Cerebellar nuclear complex (tissue), 1 donor: ENCODE results near the gene MACROD1.
"Not testable (repeated sequence)": the region's sequence is repeated elsewhere in the genome, so short reads cannot be mapped to it uniquely, and the experiment has no call there.

Experiments
- DNase-seq, 2 experiments: peaks; one replicate each; lab custom pipeline; 2025; lab: John Stamatoyannopoulos, UW

MACROD1 gene

GRCh38 chr11:64056861-64057260, 109.1 kb downstream of the MACROD1 start:
- DNase-seq = no peak

- DNase-seq = peak in 1 of 2 experiments; percentile 75
Measured at GRCh38 chr11:64056213-64056785, 109.6 kb downstream of the MACROD1 start.

- no peak for DNase-seq
Measured at GRCh38 chr11:64055077-64055476, 110.8 kb downstream of the MACROD1 start.

- no peak for DNase-seq
Measured at GRCh38 chr11:64053699-64054098, 112.2 kb downstream of the MACROD1 start.

- no peak for DNase-seq
Measured at GRCh38 chr11:64052938-64053622, 112.8 kb downstream of the MACROD1 start.

GRCh38 chr11:64052436-64052835, 113.5 kb downstream of the MACROD1 start:
- DNase-seq = no peak

- DNase-seq = no peak
Measured at GRCh38 chr11:64051297-64051696, 114.6 kb downstream of the MACROD1 start.

GRCh38 chr11:64049509-64049908, 116.4 kb downstream of the MACROD1 start:
- no peak for DNase-seq

GRCh38 chr11:64048042-64048854, 117.7 kb downstream of the MACROD1 start:
- DNase-seq = no peak

GRCh38 chr11:64047373-64047772, 118.5 kb downstream of the MACROD1 start:
- not testable (repeated sequence) for DNase-seq

GRCh38 chr11:64045700-64046099, 120.2 kb downstream of the MACROD1 start:
- no peak for DNase-seq

GRCh38 chr11:64044730-64045393, 121.1 kb downstream of the MACROD1 start:
- DNase-seq = no peak

- DNase-seq = no peak
Measured at GRCh38 chr11:64043545-64043944, 122.4 kb downstream of the MACROD1 start.

GRCh38 chr11:64042301-64042700, 123.6 kb downstream of the MACROD1 start:
- DNase-seq = no peak

GRCh38 chr11:64041846-64042245, 124.1 kb downstream of the MACROD1 start:
- DNase-seq = no peak

GRCh38 chr11:64040684-64041322, 125.1 kb downstream of the MACROD1 start:
- no peak for DNase-seq

GRCh38 chr11:64039012-64039665, 126.8 kb downstream of the MACROD1 start:
- DNase-seq = no peak

GRCh38 chr11:64038500-64038899, 127.4 kb downstream of the MACROD1 start:
- DNase-seq = no peak

GRCh38 chr11:64037027-64037634, 128.8 kb downstream of the MACROD1 start:
- DNase-seq = no peak

GRCh38 chr11:64036087-64037026, 129.6 kb downstream of the MACROD1 start:
- DNase-seq = no peak
